ENCODE data around the gene PILRB. TPM values are rescaled to one million over a fixed set of nuclear protein-coding genes. Genes with fewer than 3 reads are reported as not detected.

PILRB gene
- total and polyA plus RNA-seq, 9 donors = 17.2 to 55.9 (median 41.1) TPM

- Histone ChIP-seq H3K27me3 (no peaks in the 10 kb centered on the region), H3K27ac (no peak overlapping the region), H3K4me1 (ENCODE audit: insufficient read depth) (no peaks in the 10 kb centered on the region), H3K4me3 (no peak overlapping the region), H3K9me3 (no peaks in the 10 kb centered on the region), H3K36me3 (no peaks in the 10 kb centered on the region)
- TF ChIP-seq EP300 (IDR thresholded peaks at IDR 0.05) (no peak), CTCF (IDR thresholded peaks at IDR 0.05) (no peak)
- no peak for DNase-seq
- WGBS, 3 donors = 42 to 54% (median 48%) methylated on average over 3 of the region's 3 CpGs
- intact Hi-C loops (cut with DNase I) = no loop called here
Measured at GRCh38 chr7:100390286-100391009, 32.5 kb downstream of the PILRB start.

GRCh38 chr7:100393233-100393905, 35.5 kb downstream of the PILRB start:
- Histone ChIP-seq H3K27me3 (no peaks in the 10 kb centered on the region), H3K4me1 (ENCODE audit: insufficient read depth) (peaks cover 3% of the 10 kb centered on the region), H3K4me3 (no peak overlapping the region), H3K36me3 (no peaks in the 10 kb centered on the region), H3K27ac (no peak overlapping the region), H3K9me3 (no peaks in the 10 kb centered on the region)
- intact Hi-C loops (cut with DNase I) = no loop called here
- 80 to 85% (median 80%) methylated on average over 4 of the region's 4 CpGs for WGBS, 3 donors
- no peak for TF ChIP-seq POLR2A (IDR thresholded peaks at IDR 0.05)
- TF ChIP-seq EP300 (IDR thresholded peaks at IDR 0.05) = no peak
- no peak for TF ChIP-seq CTCF (IDR thresholded peaks at IDR 0.05)
- DNase-seq = no peak

GRCh38 chr7:100394077-100394476, 36.2 kb downstream of the PILRB start:
- no peak for TF ChIP-seq CTCF (IDR thresholded peaks at IDR 0.05)
- Histone ChIP-seq H3K9me3 (no peaks in the 10 kb centered on the region), H3K27ac (no peak overlapping the region), H3K4me3 (no peak overlapping the region), H3K4me1 (ENCODE audit: insufficient read depth) (peaks cover 4% of the 10 kb centered on the region), H3K27me3 (no peaks in the 10 kb centered on the region), H3K36me3 (no peaks in the 10 kb centered on the region)
- DNase-seq = no peak
- 62 to 79% (median 68%) methylated on average over 2 of the region's 2 CpGs for WGBS, 3 donors
- intact Hi-C loops (cut with DNase I) = no loop called here

- intact Hi-C loops (cut with DNase I) = no loop called here
Measured at GRCh38 chr7:100396421-100396982, 38.6 kb downstream of the PILRB start.

More at GRCh38 chr7:100396421-100396982, 38.6 kb downstream of the PILRB start:
- no peaks in the 10 kb centered on the region for H3K9me3 ChIP-seq
- H3K4me1 ChIP-seq (ENCODE audit: insufficient read depth) = peaks cover 4% of the 10 kb centered on the region
- no peak for DNase-seq
- H3K36me3 ChIP-seq = no peaks in the 10 kb centered on the region
- H3K27ac ChIP-seq = no peak overlapping the region
- no peaks in the 10 kb centered on the region for H3K27me3 ChIP-seq
- H3K4me3 ChIP-seq = no peak overlapping the region
- WGBS, 3 donors = 66 to 71% (median 68%) methylated on average over 9 of the region's 9 CpGs
- no peak for TF ChIP-seq POLR2A (IDR thresholded peaks at IDR 0.05)
- no peak for TF ChIP-seq CTCF (IDR thresholded peaks at IDR 0.05)
- TF ChIP-seq EP300 (IDR thresholded peaks at IDR 0.05) = no peak

Measured in ovary (tissue), 9 donors.